Mucosa of gallbladder (tissue), 1 donor: ENCODE results near the gene CUX1. TPM values are rescaled to one million over a fixed set of nuclear protein-coding genes. Genes with fewer than 3 reads are reported as not detected.

Source experiments
- DNase-seq: peaks from one replicate; pipeline ENCODE4 v3.0.0-alpha.2; 2020; ENCODE audit warnings: low spot score
- total RNA-seq: library from RNA; stranded (reverse); gene quantifications from one replicate; pipeline ENCODE4 v1.2.1, GENCODE V29; 2021
- donor health status: DM: no; HTN: no; CAD: no.

Gene CUX1
- total RNA-seq, 1 donor from 2014 or later, result 129 TPM

DNA sequence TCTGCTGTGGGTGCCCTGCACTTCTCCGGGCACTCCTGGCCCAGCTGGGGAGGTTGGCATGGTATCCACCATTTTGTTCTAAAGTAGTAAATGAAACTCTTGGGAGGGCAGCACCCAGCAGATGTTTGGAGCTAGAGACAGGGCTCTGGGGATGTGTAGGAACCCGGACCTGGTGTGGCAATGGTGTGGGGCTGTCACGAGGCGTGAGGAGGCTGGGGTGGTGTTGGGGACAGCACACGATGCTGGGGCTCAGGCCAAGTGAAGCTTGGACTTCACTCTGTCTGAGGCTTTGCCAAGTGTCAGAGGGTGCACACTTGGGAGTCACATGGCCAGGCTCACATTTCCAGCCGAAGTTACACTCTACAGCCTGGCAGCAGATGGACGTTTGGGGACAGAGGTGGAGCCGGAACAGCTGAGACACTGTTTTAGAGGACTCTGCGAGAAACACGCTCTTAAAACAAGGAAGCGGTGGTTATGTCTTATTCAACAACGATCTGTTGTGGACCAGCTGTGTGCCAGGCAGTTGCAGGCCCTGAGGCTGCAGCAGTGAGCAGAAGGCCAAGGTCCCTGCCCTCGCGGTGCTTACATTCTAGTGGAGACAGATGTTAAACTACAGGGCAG, 118.2 kb downstream of the CUX1 start:
- DNase-seq, result peak; percentile 90

DNA sequence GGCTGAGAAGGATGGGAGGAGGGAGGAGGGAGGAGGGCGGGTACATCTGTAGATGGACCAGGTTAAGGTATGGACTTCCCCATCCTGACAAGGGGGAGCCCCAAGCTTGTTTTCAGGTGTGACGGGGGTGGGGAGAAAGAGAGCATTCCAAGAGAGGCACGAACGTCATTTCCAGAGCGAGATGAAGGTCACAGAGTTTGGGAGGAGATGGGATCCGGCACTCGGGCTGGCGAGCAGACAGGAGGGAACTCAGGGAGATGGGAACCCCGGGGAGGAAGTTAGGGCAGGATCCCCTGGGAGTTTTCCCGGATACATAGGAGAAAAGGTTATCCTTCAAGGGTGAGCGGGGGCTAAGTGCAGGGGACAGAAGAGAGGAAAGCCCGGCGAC, 118.8 kb downstream of the CUX1 start:
- DNase-seq, result no peak

DNA sequence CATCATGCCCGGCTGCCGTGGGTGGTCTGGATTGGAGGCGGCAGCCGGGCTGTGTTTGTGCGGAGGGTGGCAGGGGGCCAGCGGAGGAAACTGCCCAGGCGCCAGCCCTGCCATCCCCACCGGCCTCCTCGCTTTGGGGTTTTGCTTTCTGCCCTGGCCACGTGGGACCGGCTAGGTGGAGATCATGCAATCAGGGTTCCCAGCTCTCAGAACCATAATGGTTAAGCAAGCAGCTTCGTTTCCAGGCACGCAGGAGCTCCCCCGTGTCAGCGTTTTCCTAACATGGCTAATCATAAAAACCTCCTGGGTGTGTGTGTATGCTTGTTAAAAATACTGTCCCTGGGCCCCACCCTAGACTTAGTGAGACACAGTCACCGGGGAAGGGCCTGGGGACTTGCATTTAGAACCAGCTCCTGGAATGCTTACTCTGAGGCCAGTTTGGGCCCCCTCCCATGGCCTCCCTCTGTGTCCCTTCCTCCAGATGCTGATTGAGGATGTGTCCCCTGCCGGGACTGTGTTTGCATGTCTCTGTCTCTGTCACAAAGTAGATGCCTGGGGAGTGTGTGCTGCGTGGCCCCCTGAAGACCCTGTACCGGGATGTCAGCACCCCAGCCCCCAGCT, 119.3 kb downstream of the CUX1 start:
- DNase-seq, result no peak

DNA sequence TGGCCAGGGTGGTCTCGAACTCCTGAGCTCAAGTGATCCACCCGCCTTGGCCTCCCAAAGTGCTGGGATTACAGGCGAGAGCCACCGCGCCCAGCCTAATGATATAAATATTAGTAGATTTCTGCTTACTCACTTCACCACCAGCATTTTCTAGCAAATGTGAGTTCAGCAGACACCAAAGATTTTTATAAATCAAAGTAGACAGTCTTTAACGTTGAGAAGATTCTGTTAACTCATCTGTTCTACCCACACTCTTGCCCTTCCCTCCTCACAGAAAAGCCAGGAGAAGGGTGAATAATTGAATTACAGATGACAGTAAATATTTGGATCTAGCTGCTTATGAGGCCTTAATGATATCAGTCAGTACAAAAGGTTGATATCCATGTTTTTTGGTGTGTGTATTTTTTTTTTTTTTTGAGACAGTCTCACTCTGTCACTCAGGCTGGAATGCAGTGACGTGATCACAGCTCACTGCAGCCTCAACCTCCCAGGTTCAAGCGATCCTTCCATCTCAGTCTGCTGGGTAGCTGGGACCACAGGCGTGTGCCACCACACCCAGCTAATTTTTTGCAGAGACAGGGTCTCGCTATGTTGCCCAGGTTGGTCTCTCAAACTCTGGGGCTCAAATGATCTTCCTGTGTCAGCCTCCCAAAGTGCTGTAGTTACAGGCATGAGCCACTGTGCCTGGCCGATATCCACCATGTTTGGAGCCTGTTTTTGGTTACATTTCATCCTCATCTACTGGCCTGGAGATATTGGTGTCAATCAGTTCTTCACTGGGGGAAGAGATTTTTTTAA, 120.5 kb downstream of the CUX1 start:
- no peak for DNase-seq

DNA sequence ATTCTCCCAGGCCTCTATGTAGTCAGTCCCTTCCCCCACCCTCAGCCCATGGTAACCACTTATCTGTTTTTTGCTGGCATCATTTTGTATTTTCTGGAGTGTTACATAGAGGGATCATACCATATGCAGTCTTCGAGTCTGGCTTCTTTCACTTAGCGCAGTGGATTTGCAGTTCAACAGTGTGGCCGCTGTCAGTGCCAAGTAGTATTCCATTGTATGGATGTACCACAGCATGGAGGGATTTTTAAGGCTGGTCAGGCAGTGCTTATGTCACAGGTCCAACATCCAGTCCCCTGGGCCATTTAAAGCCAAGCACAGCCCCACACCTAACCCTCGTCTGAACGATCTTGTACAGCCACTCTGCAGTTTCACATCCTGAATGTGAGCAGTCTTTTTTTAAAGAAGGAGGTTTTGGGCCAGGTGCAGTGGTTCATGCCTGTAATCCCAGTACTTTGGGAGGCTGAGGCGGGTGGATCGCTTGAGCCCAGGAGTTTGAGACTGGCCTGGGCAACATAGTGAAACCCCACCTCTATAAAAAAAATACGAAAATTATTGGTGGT, 121.8 kb downstream of the CUX1 start:
- DNase-seq, result no peak

DNA sequence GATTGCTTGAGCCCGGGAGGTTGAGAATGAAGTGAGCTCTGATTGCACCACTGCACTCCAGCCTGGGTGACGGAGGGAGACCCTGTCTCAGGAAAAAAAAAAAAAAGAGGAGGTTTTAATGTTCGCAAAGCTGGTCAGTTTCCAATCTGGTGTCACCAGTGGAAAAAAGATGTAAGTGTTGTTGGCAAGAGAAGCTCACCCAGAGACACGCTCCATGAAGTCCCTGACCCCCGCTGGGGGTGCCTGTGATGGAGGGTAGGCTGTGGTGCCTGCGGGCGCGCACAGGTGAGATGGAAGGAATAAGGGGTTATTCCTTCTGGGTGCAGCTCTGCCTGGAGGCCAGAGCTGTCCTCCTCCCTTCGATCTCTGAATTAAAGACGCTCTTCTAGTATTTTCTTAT, 122.7 kb downstream of the CUX1 start:
- DNase-seq, result no peak

DNA sequence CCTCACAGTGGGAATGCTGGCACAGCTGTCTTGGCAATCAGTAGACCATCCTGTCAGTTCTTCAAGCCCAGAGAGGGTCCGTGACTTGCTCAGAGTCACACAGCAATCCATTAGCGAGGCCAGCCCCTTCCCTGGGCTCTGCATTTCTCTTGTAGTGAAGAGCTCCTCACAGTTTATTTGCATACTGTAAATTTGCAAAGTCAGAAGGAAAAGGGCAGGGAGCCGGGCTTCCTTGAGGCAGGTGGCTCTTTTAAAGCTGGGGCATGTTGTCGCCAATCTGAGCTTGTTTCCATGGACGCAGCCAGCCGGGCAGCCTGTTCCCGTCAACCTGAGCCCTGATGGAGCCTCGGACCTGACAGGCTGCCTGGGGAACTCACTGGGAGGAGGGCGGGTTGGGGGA, 123.4 kb downstream of the CUX1 start:
- no peak for DNase-seq

DNA sequence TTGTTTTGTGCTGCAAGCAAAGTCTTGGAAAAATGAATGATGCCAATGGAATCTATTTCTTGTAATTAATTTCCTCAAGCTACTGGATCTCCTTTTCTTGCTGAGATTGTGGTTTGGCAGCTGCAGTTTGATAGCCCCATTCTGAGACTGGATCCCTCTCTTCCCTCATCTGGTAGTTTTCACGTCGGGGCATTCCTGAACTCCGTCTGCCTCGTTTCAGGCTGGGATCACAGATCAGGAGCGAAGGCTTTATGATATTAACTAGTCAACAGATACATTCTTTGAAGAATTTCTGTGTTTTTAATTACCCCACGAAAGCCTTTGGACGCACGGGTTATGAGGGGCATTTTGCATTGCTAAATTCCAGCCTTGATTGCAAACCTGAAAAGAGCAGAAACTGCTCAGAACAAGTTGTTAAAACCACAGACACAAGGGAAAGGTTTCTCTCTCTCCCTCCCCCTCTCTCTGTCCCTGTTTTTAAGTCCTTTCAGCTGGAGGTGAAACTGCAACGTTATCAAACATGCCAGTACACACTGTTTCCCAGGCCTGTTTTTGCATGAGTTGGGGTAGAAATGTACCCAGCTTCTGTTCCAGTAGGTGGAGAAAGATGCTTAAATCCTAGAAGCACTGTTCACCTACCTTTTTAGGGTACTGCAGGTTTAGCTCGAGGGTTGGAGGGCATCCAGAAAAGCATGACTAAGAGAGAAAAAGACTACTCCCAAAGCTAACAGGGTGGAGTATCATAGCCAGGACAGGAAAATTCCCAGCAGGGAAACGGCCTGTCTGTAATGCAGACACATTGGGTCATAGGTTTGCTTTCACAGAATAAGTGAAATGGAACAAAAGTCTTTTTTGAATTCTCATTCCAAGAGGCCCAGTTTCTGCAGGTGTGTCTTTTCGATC, 124.3 kb downstream of the CUX1 start:
- DNase-seq, result no peak

DNA sequence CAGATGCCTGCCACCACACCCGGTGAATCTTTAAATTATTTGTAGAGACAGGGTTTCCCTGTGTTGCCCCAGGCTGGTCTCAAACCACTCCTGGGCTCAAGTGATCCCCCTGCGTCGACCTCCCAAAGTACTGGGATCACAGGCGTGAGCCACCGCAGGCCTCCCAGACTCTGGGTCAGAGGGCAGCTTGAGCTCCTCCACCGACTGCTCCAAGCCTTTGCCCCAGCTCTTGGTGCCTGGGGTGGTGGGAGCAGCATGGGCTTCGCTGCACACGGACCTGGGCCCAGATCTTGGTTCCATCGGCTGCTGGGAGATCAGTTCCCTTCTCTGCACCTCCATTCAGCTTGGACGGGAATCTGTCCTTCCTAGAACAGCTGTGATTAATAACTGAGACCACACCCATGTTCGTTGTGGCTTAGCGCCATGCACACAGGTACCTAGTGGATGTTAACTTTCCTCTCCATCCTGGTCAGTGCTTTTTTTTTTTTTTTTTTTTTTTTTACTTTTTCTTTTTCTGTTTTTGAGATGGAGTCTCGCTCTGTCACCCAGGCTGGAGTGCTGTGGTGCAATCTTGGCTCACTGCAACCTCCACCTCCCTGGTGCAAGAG, 125.3 kb downstream of the CUX1 start:
- no peak for DNase-seq

DNA sequence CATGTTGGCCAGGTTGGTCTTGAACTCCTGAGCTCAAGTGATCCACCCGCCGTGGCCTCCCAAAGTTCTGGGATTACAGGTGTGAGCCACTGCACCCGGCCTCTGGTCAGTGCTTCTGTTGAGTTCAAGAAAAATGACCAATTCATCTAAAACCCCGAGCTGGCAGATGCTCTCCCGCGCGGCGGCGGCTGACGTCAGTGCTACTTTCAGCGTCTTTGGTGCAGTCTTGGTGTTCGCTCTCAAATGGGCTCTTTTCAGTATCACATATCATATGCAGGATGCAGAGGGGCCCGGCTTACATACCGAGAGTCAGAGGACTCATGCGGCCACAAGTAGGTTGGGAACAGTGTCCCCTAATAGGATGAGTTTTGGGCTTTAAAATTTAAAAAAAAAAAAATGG, 125.9 kb downstream of the CUX1 start:
- DNase-seq, result no peak

DNA sequence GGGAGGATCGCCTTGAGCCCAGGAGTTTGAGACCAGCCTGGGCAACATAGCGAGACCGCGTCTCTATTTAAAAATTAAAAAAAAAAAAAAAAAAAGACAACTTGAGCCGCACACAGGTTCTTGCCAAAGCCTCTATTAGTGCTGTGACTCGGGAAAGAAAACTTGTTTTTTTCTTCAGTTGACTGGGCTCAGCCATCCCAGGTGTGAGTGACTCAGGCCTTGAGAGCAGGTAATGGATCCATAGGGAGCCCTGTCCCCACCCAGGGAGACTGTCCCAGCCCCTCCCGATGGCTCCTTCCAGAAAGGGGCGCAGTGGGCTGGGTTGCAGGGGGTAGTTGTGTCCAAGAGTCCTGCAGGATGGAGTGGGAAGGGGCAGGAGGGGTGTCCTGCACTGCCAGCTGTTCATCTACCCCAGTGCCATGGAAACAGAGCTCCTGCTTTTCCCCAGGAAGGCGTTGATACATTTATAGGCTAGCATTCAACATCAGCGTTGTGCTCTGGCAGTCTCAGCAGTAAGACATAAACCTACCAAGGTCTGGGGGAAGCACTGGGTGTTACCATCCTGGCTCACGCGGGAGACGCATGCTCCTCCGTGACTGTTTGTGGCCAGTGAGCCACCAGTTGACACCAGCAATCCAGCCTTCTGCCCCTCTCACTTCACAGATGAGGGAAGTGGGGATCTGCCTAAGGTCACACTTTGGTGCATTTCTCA, 126.6 kb downstream of the CUX1 start:
- no peak for DNase-seq

DNA sequence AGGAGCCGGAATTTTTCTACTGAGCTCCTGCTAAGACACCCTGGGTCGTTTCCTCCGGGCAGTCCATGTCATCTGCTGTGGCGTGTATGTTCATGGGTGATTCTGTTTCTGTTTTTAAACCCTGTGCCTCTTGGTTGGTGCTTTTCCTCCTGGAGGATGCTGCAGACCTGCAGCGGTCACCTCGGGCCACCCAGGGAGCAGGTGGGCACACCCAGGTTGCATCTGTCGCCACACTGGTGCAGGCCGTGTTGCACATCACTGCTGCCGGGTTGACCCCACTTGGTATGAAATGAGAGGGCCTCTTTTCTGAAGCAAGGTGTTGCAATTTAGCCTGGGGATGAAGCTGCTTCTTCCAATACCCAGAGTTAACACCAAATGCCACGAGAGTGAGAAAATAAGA, 127.2 kb downstream of the CUX1 start:
- no peak for DNase-seq

DNA sequence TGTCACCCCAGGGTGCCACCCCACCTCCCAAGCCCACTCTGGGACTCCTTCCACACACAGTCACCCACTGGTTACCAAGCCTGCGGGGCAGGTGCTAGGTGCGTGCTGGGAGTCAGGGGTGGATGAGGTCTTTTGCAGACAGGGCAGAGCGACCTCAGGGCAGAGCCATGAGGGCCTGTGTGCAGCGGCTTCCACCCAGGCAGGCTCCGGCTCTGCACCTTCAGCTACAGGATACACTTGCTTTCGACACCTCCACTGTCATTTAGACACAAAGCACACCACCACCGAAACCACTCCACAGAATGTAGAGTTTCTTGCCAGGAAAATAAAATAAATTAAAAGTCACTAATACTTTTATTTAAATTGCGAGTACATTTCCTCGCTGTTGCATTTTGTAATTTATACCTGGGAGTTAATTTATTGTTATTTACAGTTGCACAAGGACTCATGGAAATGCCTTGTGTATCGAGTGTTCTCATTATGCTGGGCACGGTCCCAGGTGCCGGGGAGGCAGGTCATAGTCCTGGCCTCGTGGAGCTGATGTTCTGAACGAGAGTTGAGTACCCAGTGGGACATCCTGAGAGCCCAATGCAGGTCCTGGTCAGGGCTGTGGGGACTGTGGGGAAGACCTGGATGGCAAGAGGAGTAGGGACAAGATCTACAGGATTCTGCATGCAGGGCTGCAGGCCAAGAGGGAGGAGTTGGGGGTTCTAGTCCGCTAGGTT, 127.8 kb downstream of the CUX1 start:
- DNase-seq, result no peak

DNA sequence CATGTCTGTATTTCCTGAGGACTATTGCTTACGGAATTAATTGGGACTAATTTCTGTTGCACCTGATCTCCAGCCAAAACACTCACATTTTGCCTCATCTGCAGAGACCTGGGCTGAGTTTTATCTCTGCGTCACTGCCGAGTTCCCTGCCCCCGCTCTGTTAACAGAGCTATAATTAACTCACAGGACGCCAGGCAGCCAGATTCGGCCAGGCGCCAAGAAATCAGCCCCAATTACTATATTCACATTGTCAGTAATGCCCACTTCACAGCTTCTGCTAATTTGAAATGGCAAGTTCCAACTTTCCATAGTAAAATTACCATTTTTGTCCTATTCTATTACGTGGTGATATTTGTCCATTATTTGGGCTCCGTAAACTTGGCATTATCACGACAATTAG, 130.5 kb downstream of the CUX1 start:
- no peak for DNase-seq

DNA sequence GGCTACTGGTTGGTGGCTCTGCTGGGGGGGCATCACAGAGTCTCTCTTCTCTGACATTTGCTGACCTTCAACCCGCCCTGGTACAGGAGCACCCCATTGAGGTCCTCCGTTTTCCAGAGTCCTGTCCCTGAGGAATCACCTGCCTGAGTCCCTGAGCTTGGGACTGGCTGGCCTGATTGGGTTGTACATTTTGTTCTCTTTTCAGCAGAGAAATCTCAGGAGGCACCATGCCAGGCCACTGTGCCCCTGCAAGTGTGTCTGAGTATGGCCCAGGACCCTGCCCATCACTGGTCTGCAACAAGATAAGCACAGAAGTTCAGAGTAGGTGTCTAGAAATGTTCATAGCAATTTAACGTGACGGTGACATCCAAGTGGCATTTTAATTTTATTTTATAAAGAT, 131.2 kb downstream of the CUX1 start:
- DNase-seq, result no peak

DNA sequence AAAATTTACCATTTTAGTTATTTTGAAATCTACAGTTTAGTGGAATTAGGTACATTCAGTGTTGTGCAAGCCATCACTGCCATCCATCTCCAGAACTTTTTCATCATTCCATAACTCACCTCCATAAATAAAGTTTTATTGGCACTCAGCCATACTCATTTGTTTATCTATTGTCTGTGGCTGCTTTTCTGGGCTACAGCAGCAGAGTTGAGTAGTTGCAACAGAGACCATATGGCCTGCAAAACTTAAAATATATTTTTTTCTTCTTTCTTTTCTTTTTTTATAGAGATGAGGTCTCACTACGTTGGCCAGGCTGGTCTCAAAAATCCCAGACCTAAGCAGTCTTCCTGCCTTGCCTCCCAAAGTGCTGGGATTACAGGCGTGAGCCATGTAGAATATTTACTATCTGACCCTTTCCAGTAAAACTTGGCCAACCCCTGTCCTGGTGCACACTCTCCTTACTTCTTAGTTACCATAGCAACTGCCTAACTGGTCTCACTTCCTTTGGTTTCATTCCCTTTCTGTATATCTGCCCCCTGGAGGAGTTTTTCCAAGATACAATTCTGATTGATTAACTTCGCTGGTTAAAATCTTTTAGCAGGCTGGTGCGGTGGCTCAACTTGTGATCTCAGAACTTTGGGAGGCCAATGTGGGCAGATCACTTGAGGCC, 133.2 kb downstream of the CUX1 start:
- DNase-seq, result no peak

DNA sequence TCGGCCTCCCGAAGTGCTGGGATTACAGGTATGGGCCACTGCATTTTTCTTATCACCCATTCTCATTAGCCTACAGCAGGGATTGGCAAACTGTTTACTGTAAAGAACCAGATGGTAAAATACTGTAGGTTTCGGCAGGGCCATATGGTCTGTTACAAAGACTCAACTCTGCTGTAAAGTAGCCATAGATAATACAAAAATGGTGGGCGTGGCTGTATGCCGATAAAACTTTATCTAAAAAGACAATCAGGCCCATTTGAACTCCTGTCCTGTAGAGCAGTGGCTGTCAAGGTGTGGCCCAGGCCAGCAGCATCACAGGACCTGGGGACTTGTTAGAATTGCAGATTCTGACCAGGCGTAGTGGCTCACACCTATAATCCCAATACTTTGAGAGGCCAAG, 134.3 kb downstream of the CUX1 start:
- DNase-seq, result no peak

DNA sequence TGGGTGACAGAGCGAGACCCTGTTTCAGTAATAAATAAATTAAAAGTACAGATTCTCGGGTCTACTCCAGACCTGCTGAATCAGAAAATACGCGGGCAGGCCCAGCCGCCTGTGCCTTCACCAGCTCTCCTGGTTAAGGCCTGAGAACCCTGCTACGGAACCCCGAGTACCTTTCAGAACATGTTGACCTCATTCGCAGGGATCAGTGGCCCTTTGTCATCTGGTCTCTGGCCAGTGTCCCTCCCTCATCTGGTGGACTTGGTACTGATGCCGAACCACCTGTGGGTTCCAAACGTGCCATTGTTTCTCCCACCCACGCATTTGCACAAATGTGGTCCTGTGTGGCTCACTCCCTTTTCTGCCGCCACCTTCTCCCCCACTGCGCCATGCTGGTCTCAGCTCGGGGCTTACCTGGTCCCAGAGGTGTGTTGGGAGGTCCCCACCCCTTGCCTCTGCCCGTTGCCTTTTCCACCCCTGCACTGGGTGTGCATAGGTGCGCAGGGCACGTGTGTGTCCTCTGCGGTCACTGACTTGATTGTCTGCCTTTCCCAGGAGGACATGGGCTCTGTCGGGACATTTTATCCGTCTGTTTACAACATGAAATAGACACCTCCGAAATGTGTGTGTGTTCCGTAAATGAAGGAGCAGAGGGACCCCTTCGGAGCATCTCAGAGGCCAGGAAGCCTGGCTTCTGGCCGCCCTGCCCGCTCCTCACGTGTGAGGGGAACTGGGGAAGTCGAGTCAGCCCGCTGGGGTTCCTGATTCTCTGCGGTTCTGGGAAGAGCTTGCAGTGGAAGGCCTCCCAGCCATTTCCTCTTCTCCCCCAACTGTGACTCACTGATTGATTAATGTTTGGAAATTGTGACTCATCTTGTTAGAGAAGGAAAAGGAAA, 135.2 kb downstream of the CUX1 start:
- DNase-seq, result no peak
